HepG2 (cell line): ENCODE data around the gene PNN. TPM values are rescaled to one million over a fixed set of nuclear protein-coding genes. Genes with fewer than 3 reads are reported as not detected.

Source experiments
- CREM ChIP-seq, 2 experiments: sonication (generic) in 1 of 2; formaldehyde crosslinking in 1 of 2; IDR thresholded peaks; 2 replicates each; pipeline versions ENCODE4 v1.4.0 to v1.6.1; 2016 to 2020; ENCODE audit warnings: antibody characterized with exemption in 1 of 2, mild to moderate bottlenecking in 1 of 2, missing genetic modification reagents in 1 of 2
- DRAP1 ChIP-seq: IDR thresholded peaks from 2 replicates; pipeline ENCODE4 v1.6.1; 2016; ENCODE audit warnings: missing genetic modification reagents, missing compliant biosample characterization
- ERF ChIP-seq: IDR thresholded peaks from 2 replicates; pipeline ENCODE4 v1.6.1; 2018; ENCODE audit warnings: missing biosample characterization, missing genetic modification reagents
- ETV5 ChIP-seq: IDR thresholded peaks from 2 replicates; pipeline ENCODE4 v1.6.1; 2018; ENCODE audit warnings: missing biosample characterization, missing genetic modification reagents, inconsistent platforms, borderline replicate concordance
- FOXJ3 ChIP-seq: sonication (generic); formaldehyde crosslinking; IDR thresholded peaks from 2 replicates; pipeline ENCODE4 v1.4.0; 2020; ENCODE audit warnings: missing genetic modification reagents, mild to moderate bottlenecking, borderline replicate concordance
- GABPA ChIP-seq, 2 experiments: IDR thresholded peaks; 2 replicates each; pipeline ENCODE4 v1.6.1; 2011 to 2016; ENCODE audit warnings: low read depth in 2 of 2, low read length in 1 of 2, missing biosample characterization in 1 of 2, missing genetic modification characterization in 1 of 2
- GMEB2 ChIP-seq: IDR thresholded peaks from 2 replicates; pipeline ENCODE4 v1.6.1; 2016; ENCODE audit warnings: missing biosample characterization, missing genetic modification reagents, low read depth
- HHEX ChIP-seq: IDR thresholded peaks from 2 replicates; pipeline ENCODE4 v1.6.1; 2016; ENCODE audit warnings: control low read depth
- PHB2 ChIP-seq: fragments of 450-650 bp; IDR thresholded peaks from 2 replicates; pipeline ENCODE4 v1.6.1; 2018; ENCODE audit not compliant: partially characterized antibody
- RXRA ChIP-seq: sonication (generic); formaldehyde crosslinking; IDR thresholded peaks from 2 replicates; pipeline ENCODE4 v1.5.1; 2020; ENCODE audit warnings: missing genetic modification reagents
- SP140L ChIP-seq: sonication (generic); formaldehyde crosslinking; IDR thresholded peaks from 2 replicates; pipeline ENCODE4 v1.4.0; 2020; ENCODE audit warnings: missing genetic modification reagents, borderline replicate concordance
- SRSF9 ChIP-seq: fragments of 200-400 bp; formaldehyde crosslinking; IDR thresholded peaks from 2 replicates; pipeline ENCODE4 v1.6.1; 2018; ENCODE audit warnings: borderline replicate concordance, mild to moderate bottlenecking, low read depth, low read length; ENCODE audit not compliant: insufficient read depth, poor library complexity, severe bottlenecking
- TGIF2 ChIP-seq: IDR thresholded peaks from 2 replicates; pipeline ENCODE4 v1.6.1; 2016; ENCODE audit warnings: control low read depth, missing compliant biosample characterization
- ZBTB43 ChIP-seq: sonication (generic); formaldehyde crosslinking; conservative IDR thresholded peaks from 2 replicates; pipeline ENCODE4 v1.4.0; 2020; ENCODE audit warnings: missing genetic modification reagents
- ZNF10 ChIP-seq: sonication (generic); formaldehyde crosslinking; IDR thresholded peaks from 2 replicates; pipeline ENCODE4 v1.4.0; 2020; ENCODE audit warnings: mild to moderate bottlenecking, low read depth, missing genetic modification reagents, borderline replicate concordance
- ZNF224 ChIP-seq: sonication (generic); formaldehyde crosslinking; IDR thresholded peaks from 2 replicates; pipeline ENCODE4 v1.5.0; 2020; ENCODE audit warnings: mild to moderate bottlenecking, missing genetic modification reagents
- ZNF292 ChIP-seq: sonication (generic); formaldehyde crosslinking; IDR thresholded peaks from 2 replicates; pipeline ENCODE4 v1.8.1; 2022; ENCODE audit warnings: mild to moderate bottlenecking, low read depth, missing genetic modification reagents, borderline replicate concordance
- ZNF317 ChIP-seq: sonication (generic); formaldehyde crosslinking; IDR thresholded peaks from 2 replicates; pipeline ENCODE4 v1.5.0; 2020; ENCODE audit warnings: mild to moderate bottlenecking, missing genetic modification reagents
- ZNF563 ChIP-seq: sonication (generic); formaldehyde crosslinking; IDR thresholded peaks from 2 replicates; pipeline ENCODE4 v1.8.0; 2022; ENCODE audit warnings: mild to moderate bottlenecking, moderate library complexity, missing genetic modification reagents
- ZNF580 ChIP-seq: IDR thresholded peaks from 2 replicates; pipeline ENCODE4 v1.6.1; 2016; ENCODE audit warnings: low read depth, borderline replicate concordance
- ZNF644 ChIP-seq: IDR thresholded peaks from 2 replicates; pipeline ENCODE4 v1.6.1; 2016; ENCODE audit warnings: low read depth
- ZNF775 ChIP-seq: sonication (generic); formaldehyde crosslinking; IDR thresholded peaks from 2 replicates; pipeline ENCODE4 v1.4.0; 2020; ENCODE audit warnings: missing genetic modification reagents, mild to moderate bottlenecking, moderate library complexity, borderline replicate concordance
- ZSCAN20 ChIP-seq: sonication (generic); formaldehyde crosslinking; IDR thresholded peaks from 2 replicates; pipeline ENCODE4 v1.4.0; 2020; ENCODE audit warnings: missing genetic modification reagents, mild to moderate bottlenecking, borderline replicate concordance
- polyA plus RNA-seq, 8 experiments: library from polyadenylated mRNA; depleted of rRNA in 3 of 8; stranded (reverse) in 7 of 8; unstranded in 1 of 8; fragments of >200 nt; fragmentation: Illumina TruSeq in 4 of 8; extraction: Trizol in 4 of 8; gene quantifications; 2 replicates each; pipeline versions ENCODE4 v1.2.1 to v1.2.3, GENCODE V29; 2011 to 2016; ENCODE audit warnings: low read depth in 4 of 8, missing spikeins in 1 of 8, mixed read lengths in 1 of 8; ENCODE audit not compliant: insufficient read depth in 1 of 8
- total RNA-seq, 5 experiments: library from RNA; depleted of rRNA; stranded (reverse); fragments of >200 nt; fragmentation: Illumina TruSeq; extraction: Trizol; gene quantifications; 2 replicates each; pipeline ENCODE4 v1.2.3, GENCODE V29; 2016; ENCODE audit warnings: low read depth in 1 of 5
- TF ChIP-seq, protein P1 (sequence below): sonication (generic); formaldehyde crosslinking; IDR thresholded peaks from 2 replicates; pipeline ENCODE4 v1.5.0; 2020; ENCODE audit warnings: mild to moderate bottlenecking, missing genetic modification reagents, borderline replicate concordance

PNN gene
- total and polyA plus RNA-seq, 2 of the 13 experiments (the other 11 are each of a cell fraction or from before 2014, with no cell fraction given): 58.0 to 214 TPM

GRCh38 chr14:39145266-39145966 lies 29.6 kb upstream of the PNN start (continued):
- TF ChIP-seq, protein P1, sequence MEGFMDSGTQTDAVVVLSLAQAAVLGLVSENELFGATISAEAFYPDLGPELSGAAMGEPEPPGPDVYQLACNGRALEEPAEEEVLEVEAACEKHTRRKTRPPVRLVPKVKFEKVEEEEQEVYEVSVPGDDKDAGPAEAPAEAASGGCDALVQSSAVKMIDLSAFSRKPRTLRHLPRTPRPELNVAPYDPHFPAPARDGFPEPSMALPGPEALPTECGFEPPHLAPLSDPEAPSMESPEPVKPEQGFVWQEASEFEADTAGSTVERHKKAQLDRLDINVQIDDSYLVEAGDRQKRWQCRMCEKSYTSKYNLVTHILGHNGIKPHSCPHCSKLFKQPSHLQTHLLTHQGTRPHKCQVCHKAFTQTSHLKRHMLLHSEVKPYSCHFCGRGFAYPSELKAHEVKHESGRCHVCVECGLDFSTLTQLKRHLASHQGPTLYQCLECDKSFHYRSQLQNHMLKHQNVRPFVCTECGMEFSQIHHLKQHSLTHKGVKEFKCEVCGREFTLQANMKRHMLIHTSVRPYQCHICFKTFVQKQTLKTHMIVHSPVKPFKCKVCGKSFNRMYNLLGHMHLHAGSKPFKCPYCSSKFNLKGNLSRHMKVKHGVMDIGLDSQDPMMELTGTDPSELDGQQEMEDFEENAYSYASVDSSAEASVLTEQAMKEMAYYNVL (CRISPR knock-in tag): peak; percentile 90
- no peak for TF ChIP-seq ZNF10 (CRISPR knock-in tag)
- peak; percentile 85; the same call in 1 of the 2 replicates for TF ChIP-seq FOXJ3 (CRISPR knock-in tag)
- TF ChIP-seq ZNF644 (CRISPR knock-in tag): peak; percentile 82
- TF ChIP-seq ETV5: peak; percentile 32; the same call in 1 of the 2 replicates
- TF ChIP-seq SP140L (CRISPR knock-in tag): 0 out of 2 replicates have a peak, but pooled peaks have one; percentile 50
- no peak for TF ChIP-seq GABPA (IDR thresholded peaks at IDR 0.05; ENCODE audit: low read depth, low read length)
- TF ChIP-seq GABPA (CRISPR knock-in tag; IDR thresholded peaks at IDR 0.05; ENCODE audit: low read depth): peak; percentile 55
- TF ChIP-seq DRAP1 (CRISPR knock-in tag): peak; percentile 17; the same call in 1 of the 2 replicates
- TF ChIP-seq ZSCAN20 (CRISPR knock-in tag): no peak
- peak; percentile 63; the same call in 1 of the 2 replicates for TF ChIP-seq ZNF292 (CRISPR knock-in tag)
- TF ChIP-seq ERF: peak; percentile 58; the same call in 1 of the 2 replicates
- TF ChIP-seq ZNF317 (CRISPR knock-in tag): peak; percentile 81
- TF ChIP-seq RXRA: peak; percentile 79; the same call in 1 of the 2 replicates
- peak; percentile 82 for TF ChIP-seq ZBTB43 (CRISPR knock-in tag)
- TF ChIP-seq TGIF2 (CRISPR knock-in tag): no peak
- peak; percentile 10; the same call in 1 of the 2 replicates for TF ChIP-seq ZNF224 (CRISPR knock-in tag)
- TF ChIP-seq GMEB2 (CRISPR knock-in tag): no peak
- peak; percentile 69 for TF ChIP-seq CREM (IDR thresholded peaks at IDR 0.05)
- TF ChIP-seq CREM (CRISPR knock-in tag; IDR thresholded peaks at IDR 0.05): no peak
- peak; percentile 42; the same call in 1 of the 2 replicates for TF ChIP-seq ZNF563 (CRISPR knock-in tag)
- TF ChIP-seq HHEX (CRISPR knock-in tag): 0 out of 2 replicates have a peak, but pooled peaks have one; percentile 53
- TF ChIP-seq ZNF580 (CRISPR knock-in tag): peak; percentile 55; the same call in 1 of the 2 replicates
- 0 out of 2 replicates have a peak, but pooled peaks have one; percentile 2 for TF ChIP-seq ZNF775 (CRISPR knock-in tag)
- TF ChIP-seq SRSF9: no peak
- no peak for TF ChIP-seq PHB2
